GM23338 (cell line): Measurements from ENCODE around the gene MZT2A.
"Not testable (repeated sequence)": the region's sequence is repeated elsewhere in the genome, so short reads cannot be mapped to it uniquely, and the experiment has no call there.

Experiments used
- POLR2AphosphoS5 ChIP-seq: IDR thresholded peaks from 2 replicates; pipeline ENCODE4 v1.6.1; 2016; ENCODE audit warnings: antibody characterized with exemption, low read depth
- TF ChIP-seq, protein P1 (sequence below), 2 experiments: fragments of 200-600 bp in 1 of 2; sonication (generic) in 1 of 2; conservative IDR thresholded peaks; 2 replicates each; pipeline versions ENCODE4 v1.5.1 to v1.6.1; 2016 to 2017; ENCODE audit warnings: antibody characterized with exemption in 2 of 2, low read depth in 2 of 2, mild to moderate bottlenecking in 2 of 2, moderate library complexity in 1 of 2

DNA sequence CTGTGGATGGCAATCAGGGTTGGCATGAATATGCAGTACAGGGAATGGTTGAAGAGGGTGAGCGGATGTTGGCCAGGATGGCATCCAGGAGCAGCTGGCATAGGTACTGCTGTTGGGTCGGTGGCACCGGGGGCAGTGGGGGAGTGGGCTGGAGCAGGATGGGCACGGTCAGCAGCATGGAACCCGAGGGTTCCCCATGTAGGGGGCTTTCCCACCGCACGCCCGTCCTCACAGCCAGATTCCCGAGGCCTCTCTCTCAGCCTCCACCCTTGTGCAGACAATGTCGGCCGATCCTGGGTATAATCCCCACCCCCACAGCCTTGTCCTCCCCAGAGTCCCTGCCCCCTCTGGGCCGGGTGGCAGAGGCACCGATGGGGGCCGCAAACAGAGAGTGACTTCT, 44.6 kb upstream of the MZT2A start:
- TF ChIP-seq, protein P1, sequence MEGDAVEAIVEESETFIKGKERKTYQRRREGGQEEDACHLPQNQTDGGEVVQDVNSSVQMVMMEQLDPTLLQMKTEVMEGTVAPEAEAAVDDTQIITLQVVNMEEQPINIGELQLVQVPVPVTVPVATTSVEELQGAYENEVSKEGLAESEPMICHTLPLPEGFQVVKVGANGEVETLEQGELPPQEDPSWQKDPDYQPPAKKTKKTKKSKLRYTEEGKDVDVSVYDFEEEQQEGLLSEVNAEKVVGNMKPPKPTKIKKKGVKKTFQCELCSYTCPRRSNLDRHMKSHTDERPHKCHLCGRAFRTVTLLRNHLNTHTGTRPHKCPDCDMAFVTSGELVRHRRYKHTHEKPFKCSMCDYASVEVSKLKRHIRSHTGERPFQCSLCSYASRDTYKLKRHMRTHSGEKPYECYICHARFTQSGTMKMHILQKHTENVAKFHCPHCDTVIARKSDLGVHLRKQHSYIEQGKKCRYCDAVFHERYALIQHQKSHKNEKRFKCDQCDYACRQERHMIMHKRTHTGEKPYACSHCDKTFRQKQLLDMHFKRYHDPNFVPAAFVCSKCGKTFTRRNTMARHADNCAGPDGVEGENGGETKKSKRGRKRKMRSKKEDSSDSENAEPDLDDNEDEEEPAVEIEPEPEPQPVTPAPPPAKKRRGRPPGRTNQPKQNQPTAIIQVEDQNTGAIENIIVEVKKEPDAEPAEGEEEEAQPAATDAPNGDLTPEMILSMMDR (conservative IDR thresholded peaks at IDR 0.05; ENCODE audit: low read depth in 2 of 2), result not testable (repeated sequence)
- TF ChIP-seq POLR2AphosphoS5, result not testable (repeated sequence)
